ENCODE results near the gene NAA20. TPM values are rescaled to one million over a fixed set of nuclear protein-coding genes. Genes with fewer than 3 reads are reported as not detected.

NAA20 gene
- total RNA-seq, result 86.3 and 89.9 TPM in 2 replicates

DNA sequence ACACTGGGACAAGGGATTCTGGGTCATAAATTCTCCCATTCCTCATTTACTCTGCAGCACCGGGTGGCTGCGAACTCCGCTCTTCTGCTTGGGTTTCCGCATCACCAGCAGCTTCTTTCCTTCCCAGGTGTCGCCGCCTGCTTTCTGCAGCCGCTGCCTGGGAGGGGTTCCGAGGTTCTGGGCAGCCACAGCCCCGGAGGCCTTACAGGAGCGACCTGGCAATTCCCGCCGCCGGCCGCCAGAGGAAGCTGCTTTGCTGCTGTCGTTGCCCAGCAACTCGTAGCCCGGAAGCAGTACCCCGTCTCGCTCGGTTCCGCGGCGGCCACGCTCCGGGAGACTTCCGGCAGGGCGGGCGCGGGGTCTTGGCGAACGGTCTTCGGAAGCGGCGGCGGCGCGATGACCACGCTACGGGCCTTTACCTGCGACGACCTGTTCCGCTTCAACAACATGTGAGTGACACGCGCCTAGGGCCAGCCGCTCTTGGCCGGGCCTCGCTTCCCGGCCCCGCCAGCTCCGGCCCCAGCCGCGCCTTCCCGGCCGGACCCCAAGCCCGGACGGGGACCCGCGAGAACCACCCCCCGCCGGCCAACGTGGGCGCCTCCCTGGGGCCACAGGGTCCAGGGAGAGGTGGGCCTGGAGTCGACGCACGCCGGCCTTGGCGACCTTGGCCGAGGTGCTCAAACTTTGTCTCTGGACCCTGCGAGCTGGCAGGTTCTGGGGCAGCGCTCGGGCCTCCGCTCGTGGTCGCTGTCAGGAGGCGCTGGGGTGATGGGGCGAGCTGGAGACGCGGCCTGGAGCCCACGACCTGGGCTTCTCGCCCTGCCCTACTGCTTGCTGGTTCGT, at the start of gene NAA20:
Gene NAA20 (plus strand): TSS at position 362 of the 843 bp plus-strand sequence. CDS start 35 bp downstream, at position 397.
- Mint-ChIP-seq H3K36me3 (ENCODE audit: low read depth) (peaks cover 12% of the 10 kb centered on the region), H3K27ac (peak within 1 kb of the TSS; percentile 86), H3K4me1 (ENCODE audit: low read depth) (peaks cover 44% of the 10 kb centered on the region), H3K9me3 (no peaks in the 10 kb centered on the region), H3K4me3 (peak within 1 kb of the TSS; percentile 90), H3K27me3 (ENCODE audit: insufficient read depth) (no peaks in the 10 kb centered on the region)
- intact Hi-C loops (cut with micrococcal nuclease), result loop anchor here (1.0 to 10.0 kb wide), 5 partner anchors 35 to 1882 kb away; partner anchors contain the start of genes CFAP61, CRNKL1, KAT14 and PET117
- peak; percentile 88 for DNase-seq (ENCODE audit: low spot score)

GRCh38 chr20:19967445-19967844, 49.7 kb upstream of the NAA20 start:
- no peaks in the 10 kb centered on the region for H3K9me3 Mint-ChIP-seq
- H3K36me3 Mint-ChIP-seq (ENCODE audit: low read depth), result no peaks in the 10 kb centered on the region
- intact Hi-C loops (cut with micrococcal nuclease), result no loop called here
- no peak overlapping the region for H3K4me3 Mint-ChIP-seq
- DNase-seq (ENCODE audit: low spot score), result no peak
- no peaks in the 10 kb centered on the region for H3K4me1 Mint-ChIP-seq (ENCODE audit: low read depth)
- no peak overlapping the region for H3K27ac Mint-ChIP-seq
- H3K27me3 Mint-ChIP-seq (ENCODE audit: insufficient read depth), result peaks cover 7% of the 10 kb centered on the region

DNA sequence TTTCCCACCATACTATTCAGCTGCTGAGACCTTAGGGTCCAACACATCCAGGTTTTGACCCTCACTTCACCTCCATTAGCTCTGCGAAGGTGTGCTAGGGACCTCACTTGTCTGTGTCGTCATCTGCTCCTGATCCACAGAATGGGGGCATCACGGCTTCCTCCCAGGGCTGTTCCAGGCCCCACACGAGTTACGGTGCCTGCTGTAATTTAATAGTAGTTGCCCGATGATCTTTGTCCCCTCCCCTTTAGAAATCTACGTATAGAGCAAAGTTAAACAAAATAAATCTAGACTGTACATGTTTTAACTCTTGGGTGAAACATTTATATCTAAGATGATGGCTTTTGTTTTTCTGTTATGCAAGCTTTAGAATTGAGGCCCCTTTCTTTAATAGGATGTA, 49.1 kb upstream of the NAA20 start:
- intact Hi-C loops (cut with micrococcal nuclease), result no loop called here
- no peaks in the 10 kb centered on the region for H3K36me3 Mint-ChIP-seq (ENCODE audit: low read depth)

DNA sequence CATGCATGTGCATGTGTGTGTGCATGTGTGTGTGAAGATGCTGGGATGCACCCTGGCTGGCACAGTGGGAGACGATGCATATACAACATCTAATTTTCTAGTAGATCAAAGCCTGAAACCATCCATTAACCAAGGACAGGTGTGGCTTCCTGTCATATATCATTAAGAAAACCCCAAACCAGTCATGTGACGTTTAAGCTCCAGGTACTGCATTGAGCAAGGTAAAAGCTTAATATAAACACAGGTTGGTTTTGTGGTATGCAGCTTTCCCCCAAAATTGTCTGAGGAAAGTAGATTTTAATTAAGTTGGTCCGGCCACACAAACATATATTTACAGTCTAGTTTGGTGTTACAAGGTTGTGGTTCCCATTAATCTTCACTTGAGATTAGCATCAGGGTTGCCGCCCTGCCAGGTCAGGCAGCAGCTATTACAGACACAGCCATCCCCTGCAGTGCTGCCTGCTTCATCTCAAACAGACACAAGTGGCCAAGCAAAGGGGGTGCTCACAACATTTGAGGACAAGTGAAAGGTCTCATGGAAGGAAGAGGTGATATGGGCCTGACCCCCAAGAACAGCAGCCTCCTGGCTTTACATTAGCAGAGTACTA, 48.6 kb upstream of the NAA20 start:
- Mint-ChIP-seq H3K9me3 (no peaks in the 10 kb centered on the region), H3K4me1 (ENCODE audit: low read depth) (no peaks in the 10 kb centered on the region), H3K4me3 (no peak overlapping the region), H3K27me3 (ENCODE audit: insufficient read depth) (peaks cover 7% of the 10 kb centered on the region), H3K27ac (no peak overlapping the region), H3K36me3 (ENCODE audit: low read depth) (no peaks in the 10 kb centered on the region)
- no peak for DNase-seq (ENCODE audit: low spot score)
- intact Hi-C loops (cut with micrococcal nuclease), result no loop called here

More for the DNA sequence above, 49.1 kb upstream of the NAA20 start:
- Mint-ChIP-seq H3K4me1 (ENCODE audit: low read depth) (no peaks in the 10 kb centered on the region), H3K9me3 (no peaks in the 10 kb centered on the region), H3K27me3 (ENCODE audit: insufficient read depth) (peaks cover 7% of the 10 kb centered on the region), H3K27ac (no peak overlapping the region), H3K4me3 (no peak overlapping the region)
- no peak for DNase-seq (ENCODE audit: low spot score)

- no peak for DNase-seq (ENCODE audit: low spot score)
- Mint-ChIP-seq H3K27ac (no peak overlapping the region), H3K4me3 (no peak overlapping the region), H3K36me3 (ENCODE audit: low read depth) (no peaks in the 10 kb centered on the region), H3K4me1 (ENCODE audit: low read depth) (no peaks in the 10 kb centered on the region), H3K27me3 (ENCODE audit: insufficient read depth) (peaks cover 7% of the 10 kb centered on the region), H3K9me3 (no peaks in the 10 kb centered on the region)
- intact Hi-C loops (cut with micrococcal nuclease), result no loop called here
Measured at GRCh38 chr20:19969106-19969505, 48.1 kb upstream of the NAA20 start.

DNA sequence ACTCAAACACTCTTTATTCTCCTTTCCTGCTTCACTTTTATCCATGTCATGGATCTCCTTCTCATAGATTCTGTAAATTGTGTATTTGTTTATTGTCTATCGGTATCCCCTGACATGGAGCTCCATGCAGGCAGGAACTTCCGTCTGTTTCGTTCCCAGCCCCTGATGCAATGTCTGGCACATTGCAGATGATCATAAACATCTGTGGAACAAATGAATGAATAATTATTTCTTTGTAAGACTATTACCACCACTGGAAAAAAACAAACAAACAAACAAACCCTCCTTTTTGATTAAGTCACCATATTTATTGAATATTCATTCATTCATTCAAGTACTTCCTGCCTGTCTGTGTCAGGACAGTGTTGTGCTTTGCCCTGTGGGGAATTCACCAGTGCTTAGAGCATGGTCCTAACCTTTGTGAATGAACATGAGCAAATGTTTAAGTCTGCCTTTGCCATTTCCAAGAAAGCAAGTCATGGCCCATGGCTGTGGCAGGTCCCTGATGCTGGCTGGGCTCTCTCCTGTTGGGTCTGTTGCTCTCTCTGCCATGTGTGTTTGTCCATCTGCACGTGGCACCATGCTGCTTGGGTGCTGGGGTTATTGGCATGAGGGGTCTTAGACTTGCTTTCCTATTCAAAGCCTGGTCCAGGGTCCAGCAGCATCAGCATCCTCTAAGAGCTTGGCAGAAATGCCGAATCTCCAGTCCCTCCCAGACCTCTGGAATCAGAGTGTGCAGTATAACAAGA, 47.5 kb upstream of the NAA20 start:
- H3K9me3 Mint-ChIP-seq, result no peaks in the 10 kb centered on the region
- peaks cover 7% of the 10 kb centered on the region for H3K27me3 Mint-ChIP-seq (ENCODE audit: insufficient read depth)
- no peak overlapping the region for H3K4me3 Mint-ChIP-seq
- no peaks in the 10 kb centered on the region for H3K36me3 Mint-ChIP-seq (ENCODE audit: low read depth)
- no peak overlapping the region for H3K27ac Mint-ChIP-seq
- DNase-seq (ENCODE audit: low spot score), result no peak
- no peaks in the 10 kb centered on the region for H3K4me1 Mint-ChIP-seq (ENCODE audit: low read depth)
- intact Hi-C loops (cut with micrococcal nuclease), result no loop called here

GRCh38 chr20:19970256-19970765, 46.9 kb upstream of the NAA20 start:
- no peaks in the 10 kb centered on the region for H3K36me3 Mint-ChIP-seq (ENCODE audit: low read depth)
- DNase-seq (ENCODE audit: low spot score), result no peak
- no peaks in the 10 kb centered on the region for H3K4me1 Mint-ChIP-seq (ENCODE audit: low read depth)
- H3K4me3 Mint-ChIP-seq, result no peak overlapping the region
- intact Hi-C loops (cut with micrococcal nuclease), result no loop called here
- H3K27ac Mint-ChIP-seq, result no peak overlapping the region
- H3K27me3 Mint-ChIP-seq (ENCODE audit: insufficient read depth), result peaks cover 7% of the 10 kb centered on the region
- H3K9me3 Mint-ChIP-seq, result no peaks in the 10 kb centered on the region

DNA sequence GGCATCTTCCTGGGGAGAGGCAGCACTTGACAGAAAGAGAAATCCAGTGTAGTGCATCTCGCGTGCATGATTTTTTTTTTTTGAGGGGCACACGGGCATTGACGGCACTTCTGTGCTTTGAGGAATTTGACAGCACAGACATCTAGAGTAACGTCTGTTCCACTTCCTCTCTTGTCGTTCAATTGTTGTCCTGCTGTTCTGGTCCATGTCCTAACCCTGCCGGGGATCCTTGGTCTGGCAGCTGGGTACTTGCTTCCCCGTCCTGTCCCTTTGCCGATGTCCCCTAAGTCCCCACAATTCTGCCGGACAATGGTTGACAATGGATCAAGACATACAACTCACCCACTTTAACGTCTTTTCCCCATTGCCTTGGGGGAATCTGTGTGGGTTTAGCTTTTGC, 46.0 kb upstream of the NAA20 start:
- no peaks in the 10 kb centered on the region for H3K9me3 Mint-ChIP-seq
- DNase-seq (ENCODE audit: low spot score), result no peak
- H3K36me3 Mint-ChIP-seq (ENCODE audit: low read depth), result no peaks in the 10 kb centered on the region
- H3K27me3 Mint-ChIP-seq (ENCODE audit: insufficient read depth), result peaks cover 7% of the 10 kb centered on the region
- intact Hi-C loops (cut with micrococcal nuclease), result no loop called here
- no peak overlapping the region for H3K27ac Mint-ChIP-seq
- no peaks in the 10 kb centered on the region for H3K4me1 Mint-ChIP-seq (ENCODE audit: low read depth)
- H3K4me3 Mint-ChIP-seq, result no peak overlapping the region

- Mint-ChIP-seq H3K36me3 (ENCODE audit: low read depth) (no peaks in the 10 kb centered on the region), H3K9me3 (no peaks in the 10 kb centered on the region), H3K27me3 (ENCODE audit: insufficient read depth) (peaks cover 13% of the 10 kb centered on the region), H3K4me1 (ENCODE audit: low read depth) (no peaks in the 10 kb centered on the region), H3K4me3 (no peak overlapping the region), H3K27ac (no peak overlapping the region)
- no peak for DNase-seq (ENCODE audit: low spot score)
- intact Hi-C loops (cut with micrococcal nuclease), result no loop called here
Measured at GRCh38 chr20:19973961-19974629, 43.1 kb upstream of the NAA20 start.

GRCh38 chr20:19974630-19975435, 42.3 kb upstream of the NAA20 start:
- Mint-ChIP-seq H3K4me3 (no peak overlapping the region), H3K36me3 (ENCODE audit: low read depth) (no peaks in the 10 kb centered on the region), H3K27ac (no peak overlapping the region), H3K4me1 (ENCODE audit: low read depth) (no peaks in the 10 kb centered on the region), H3K27me3 (ENCODE audit: insufficient read depth) (peaks cover 16% of the 10 kb centered on the region), H3K9me3 (no peaks in the 10 kb centered on the region)
- no peak for DNase-seq (ENCODE audit: low spot score)
- intact Hi-C loops (cut with micrococcal nuclease), result no loop called here

- no peaks in the 10 kb centered on the region for H3K36me3 Mint-ChIP-seq (ENCODE audit: low read depth)
- H3K4me1 Mint-ChIP-seq (ENCODE audit: low read depth), result no peaks in the 10 kb centered on the region
- no peak overlapping the region for H3K27ac Mint-ChIP-seq
- no peak overlapping the region for H3K4me3 Mint-ChIP-seq
- no peaks in the 10 kb centered on the region for H3K9me3 Mint-ChIP-seq
- intact Hi-C loops (cut with micrococcal nuclease), result no loop called here
- H3K27me3 Mint-ChIP-seq (ENCODE audit: insufficient read depth), result peaks cover 12% of the 10 kb centered on the region
- no peak for DNase-seq (ENCODE audit: low spot score)
Measured at GRCh38 chr20:19975436-19975799, 41.7 kb upstream of the NAA20 start.

DNA sequence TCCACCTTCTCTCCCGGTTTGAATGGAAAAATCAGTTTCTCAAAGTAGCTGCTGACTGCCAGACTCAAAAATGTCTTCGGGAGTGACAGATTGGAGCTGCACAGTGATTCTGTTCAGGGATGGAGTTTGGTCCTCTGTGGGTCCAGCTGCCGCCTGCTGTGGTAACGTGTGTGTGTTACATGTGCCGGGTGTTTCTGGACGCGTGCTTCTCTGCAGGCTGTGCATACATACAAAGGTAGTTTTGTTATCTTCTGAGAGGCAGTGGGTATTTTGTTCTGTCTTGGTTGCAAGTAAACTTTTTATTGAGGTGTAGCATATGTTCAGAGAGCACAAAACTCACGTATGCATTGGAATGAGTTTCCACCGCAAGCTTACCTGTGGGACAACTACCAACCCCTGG, 41.3 kb upstream of the NAA20 start:
- Mint-ChIP-seq H3K9me3 (no peaks in the 10 kb centered on the region), H3K27me3 (ENCODE audit: insufficient read depth) (peaks cover 10% of the 10 kb centered on the region), H3K4me3 (no peak overlapping the region), H3K27ac (no peak overlapping the region), H3K36me3 (ENCODE audit: low read depth) (no peaks in the 10 kb centered on the region), H3K4me1 (ENCODE audit: low read depth) (no peaks in the 10 kb centered on the region)
- intact Hi-C loops (cut with micrococcal nuclease), result no loop called here
- DNase-seq (ENCODE audit: low spot score), result no peak

All from activated T-helper 1 cell treated with anti-CD3 and anti-CD28 coated beads, Interleukin-12 subunit alpha, Interleukin-12 subunit beta, Interleukin-2, Interleukin-4 antibody, amounts not matched to agents 30 ng/mL and 10 ng/mL and 1 ng/mL, durations not matched to agents 14 hours and 24 hours and 36 hours (primary cell).